NCI-H128 (cell line): ENCODE measurements around the gene DOCK10.

Source experiments
- DNase-seq: peaks from one replicate; lab custom pipeline; 2025; ENCODE audit not compliant: unreplicated experiment; lab: John Stamatoyannopoulos, UW

Gene DOCK10

DNA sequence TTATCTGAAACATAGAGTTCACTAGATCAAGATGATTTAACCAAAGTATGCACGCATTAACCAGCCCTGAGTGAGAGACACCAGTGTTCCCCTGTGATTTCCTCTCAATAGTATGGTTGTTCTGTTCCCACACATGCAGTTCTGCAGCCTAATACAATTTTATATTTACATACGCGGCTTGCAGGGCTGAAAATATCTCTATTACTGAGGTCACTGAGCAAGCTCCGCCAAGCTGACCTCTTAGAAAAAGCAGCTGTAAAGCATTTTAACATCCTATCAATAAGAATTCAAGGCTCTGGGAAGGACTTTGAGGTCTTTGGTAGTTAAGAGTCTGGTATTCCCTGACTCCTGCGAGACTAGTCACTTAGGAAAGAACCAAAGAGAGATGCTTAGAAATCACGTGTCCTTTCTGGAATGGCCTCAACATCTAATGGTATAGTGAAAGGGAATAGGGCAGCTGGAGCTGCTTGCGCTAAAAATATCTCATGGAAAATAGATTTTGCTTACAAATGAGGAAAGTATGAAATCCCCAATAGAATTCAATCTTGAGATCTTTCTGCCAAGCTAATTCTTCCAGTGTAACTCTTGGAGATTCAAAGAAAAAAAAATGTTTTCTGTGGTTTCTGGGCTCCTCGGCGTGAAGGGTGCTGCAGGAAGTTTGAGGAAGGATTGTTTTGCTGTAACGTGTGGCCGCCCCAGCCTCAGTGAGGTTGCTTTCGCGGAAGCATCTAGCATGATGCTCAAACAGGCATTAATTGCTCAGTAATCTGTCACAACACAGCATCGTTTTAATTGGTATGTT, 59.2 kb downstream of the DOCK10 start:
- no peak for DNase-seq

DNA sequence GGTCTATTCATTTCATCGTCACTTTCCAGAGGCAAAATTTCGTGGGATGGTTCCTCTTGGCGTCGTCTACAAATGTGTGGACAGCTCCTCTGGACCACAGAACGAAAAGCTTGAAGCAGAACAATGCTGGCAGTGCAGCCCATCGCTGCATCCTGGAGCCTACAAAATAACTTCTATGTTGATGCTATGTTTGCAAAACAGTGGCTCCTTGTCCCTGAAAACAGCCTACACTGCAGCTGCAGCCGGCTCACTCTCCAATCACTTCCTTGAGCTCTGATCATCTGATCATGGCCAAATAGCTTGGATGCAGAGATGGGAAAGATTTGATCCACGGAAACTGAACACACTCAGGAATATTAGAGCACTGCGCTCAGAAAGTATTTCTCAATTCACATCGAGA, 60.0 kb downstream of the DOCK10 start:
- DNase-seq = no peak

DNA sequence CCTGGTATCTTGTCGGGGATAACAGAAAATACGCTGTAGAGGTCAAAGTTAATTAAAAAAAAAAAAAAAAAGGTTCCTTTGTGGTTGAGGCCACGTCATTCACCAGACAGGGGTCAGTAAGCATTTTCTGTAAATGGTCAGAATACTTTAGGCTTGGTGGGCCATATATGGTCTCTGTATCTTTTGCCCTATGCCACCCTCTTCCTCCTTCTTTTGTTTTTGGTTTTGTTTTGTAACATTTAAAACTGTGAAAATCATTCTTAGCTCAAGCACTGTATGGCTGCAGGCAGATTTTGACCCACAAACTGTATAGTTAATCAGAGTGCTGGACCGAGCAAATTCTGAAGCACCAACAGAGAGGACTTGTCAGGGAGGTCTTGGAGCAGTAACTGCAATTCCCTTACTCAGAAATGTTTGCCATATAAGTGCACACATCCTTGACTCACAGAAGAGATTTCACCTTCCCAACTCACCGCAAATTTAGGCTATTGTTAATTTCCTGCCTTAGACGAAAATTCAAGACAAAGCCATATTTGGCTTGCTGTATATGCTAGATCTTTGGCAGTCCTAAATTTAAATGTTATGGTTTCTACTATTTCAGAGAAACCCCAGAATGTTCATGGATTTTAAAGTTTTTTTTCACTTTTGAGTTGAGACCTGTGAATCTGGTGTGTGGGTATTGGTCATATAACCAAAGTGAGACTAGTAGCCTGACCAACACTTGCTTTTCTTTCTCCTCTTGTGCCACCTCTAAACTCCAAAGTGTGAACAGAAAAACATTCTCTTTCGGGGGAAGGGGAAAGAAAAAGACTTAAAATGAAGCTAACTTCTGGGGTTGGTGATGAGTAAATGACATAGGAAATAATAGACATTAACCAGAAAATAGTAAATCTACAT, 65.4 kb downstream of the DOCK10 start:
- DNase-seq = no peak

DNA sequence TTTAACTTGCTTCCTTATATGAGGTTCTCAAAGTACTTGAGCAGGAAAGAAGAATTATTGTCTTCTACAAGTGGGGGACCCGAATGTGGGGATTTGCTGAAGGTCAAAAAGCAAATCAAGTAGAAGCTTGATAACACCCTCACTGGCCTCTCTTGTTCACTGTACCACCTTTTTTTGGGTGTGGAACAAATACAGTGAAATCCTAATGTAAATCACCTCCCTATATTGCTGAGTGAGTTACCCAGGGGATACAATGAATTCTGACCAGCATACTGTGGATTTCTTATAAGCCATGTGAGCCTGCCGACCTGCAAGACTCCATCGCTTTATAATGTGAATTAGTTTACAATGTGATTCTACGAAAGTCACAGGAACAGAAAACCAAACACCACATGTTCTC, 66.5 kb downstream of the DOCK10 start:
- DNase-seq = no peak

DNA sequence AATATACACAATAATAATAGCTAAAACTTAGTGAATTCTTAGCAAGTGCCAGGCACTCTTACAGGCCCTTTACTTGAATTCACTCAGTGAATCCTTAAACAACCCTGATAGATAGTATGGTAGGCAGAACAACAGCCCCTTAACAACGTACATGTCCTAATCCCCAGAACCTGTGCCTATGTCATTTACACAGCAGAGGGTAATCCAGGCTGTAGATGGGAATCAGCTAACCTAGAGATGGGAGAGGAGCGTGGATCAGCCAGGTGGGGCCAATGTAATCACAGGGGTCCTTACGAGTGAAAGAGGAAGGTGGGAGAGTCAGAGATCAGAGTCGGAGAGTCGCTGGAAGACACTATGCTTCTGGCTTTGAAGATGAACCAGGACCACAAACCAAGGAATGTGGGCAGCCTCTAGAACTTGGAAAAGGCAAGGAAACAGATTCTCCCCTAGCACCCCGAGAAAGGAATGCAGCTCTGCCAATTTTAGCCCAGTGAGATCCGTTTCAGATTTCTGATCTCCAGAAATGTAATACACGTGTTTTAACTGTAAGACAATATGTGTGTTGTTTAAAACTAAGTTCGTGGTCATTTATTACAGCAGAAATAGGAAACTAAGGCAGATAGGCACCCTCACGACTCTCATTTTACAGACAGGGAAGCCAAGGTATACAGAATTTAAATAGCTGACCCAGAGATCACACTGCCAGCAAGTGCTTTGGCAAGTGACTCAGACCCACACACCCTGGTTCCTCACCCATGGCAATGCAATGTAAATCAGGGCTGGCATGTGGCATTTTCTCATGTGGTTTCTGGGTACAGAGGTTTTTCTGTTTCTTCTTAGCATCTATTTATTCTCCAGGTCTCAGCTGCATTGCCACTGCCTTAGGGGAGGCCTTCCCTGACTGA, 68.9 kb downstream of the DOCK10 start:
- DNase-seq = no peak

DNA sequence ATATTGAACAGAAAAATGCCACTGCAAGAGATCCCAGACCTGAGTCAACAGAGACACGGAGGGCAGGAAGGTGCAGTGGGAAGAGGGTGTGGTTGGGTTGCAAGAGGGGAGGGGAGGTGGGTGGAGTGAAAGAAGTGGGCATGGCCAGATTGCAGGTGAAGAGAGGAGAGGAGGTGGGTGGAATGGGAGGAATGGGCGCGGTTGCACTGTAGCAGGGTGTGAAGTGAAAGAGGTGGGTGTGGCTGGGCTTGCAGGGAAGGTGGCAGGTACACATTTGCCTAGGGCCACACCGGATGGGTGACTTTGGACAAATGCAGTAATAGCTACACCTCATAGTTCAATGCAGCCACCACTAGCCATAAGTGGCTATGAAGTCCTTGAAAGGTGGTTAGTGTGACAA, 71.1 kb downstream of the DOCK10 start:
- no peak for DNase-seq

DNA sequence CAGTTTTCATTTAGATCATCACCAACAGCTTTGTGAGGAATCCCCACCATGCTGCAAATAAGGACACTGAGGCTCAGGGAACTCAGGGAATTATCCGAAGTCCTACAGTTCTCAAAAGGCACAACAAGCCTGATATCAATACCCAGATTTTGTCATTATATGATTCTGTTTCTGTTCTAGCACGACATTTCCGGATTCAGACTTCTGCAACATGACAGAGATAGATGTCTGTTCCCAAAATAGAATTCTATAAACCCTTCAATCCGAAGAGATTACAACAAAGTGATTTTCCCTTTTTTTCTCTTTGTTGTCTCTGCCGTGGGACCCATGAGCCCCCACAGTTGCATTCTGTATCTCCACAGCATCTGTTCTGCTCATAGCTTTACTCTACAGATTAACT, 72.0 kb downstream of the DOCK10 start:
- DNase-seq = no peak

DNA sequence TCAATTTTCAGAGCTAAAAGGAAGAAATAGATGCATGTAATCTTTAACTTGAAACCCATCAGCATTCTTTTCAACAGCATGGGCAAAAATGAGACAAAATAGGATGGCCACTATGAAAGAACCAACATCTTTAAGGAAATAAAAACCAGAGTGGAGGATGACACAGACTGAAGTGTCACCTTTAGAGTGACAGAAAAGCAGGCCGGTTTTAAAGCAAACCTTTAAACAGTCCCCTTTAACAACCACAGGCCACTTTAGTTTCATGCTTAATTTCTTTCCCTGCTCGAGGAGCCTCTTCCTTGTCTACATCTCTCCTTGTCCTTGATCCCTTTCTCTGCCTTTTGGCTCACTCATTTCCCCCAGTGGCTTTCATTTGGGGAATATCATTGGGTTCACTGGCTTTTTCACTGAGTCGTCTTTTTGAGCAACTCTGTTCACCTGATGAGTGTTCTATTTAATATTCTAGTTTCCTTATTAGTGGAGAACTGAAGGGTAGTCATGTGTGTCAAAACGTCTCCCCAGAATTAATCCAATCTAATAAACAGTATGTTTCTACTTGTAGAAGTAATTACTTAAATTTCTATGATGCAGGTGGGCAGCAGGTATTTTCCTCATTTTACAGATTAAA, 72.5 kb downstream of the DOCK10 start:
- DNase-seq = no peak

DNA sequence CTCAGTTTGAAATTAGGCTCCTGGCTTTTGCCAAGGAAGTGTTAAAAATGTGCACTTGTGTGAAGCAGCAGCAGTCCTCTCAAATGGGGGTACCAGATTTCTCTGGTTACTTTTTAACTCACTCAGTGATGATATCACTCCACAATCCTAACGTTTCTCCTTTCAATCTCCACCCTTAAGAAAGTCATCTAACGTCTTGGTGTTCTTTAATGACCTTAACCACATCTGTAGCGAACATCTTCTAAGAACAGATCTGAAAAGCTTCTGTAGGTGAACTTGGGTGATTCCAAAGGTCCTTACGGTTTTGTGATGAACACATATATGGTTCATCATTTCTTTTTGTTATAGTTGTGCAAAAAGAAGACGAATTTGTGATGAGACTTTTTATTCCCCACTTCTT, 73.2 kb downstream of the DOCK10 start:
- no peak for DNase-seq

DNA sequence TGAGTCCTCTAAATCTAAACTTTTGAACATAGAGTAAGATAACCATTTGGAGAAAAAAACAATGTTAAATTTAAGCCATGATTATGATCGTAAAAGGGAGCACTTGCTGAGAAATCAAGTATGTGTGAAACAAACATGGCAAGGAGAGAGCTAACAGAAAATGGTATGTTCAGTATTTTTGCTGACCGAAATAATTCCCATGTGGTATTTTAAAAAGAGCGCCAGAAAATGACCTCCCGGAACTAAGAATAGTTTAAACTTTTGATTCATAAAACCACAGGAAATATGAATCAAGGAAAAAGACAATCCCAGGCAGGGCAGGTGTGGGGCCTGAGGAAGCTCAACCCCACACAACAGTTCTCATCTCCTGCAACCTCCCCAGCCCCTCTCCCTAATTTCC, 74.2 kb downstream of the DOCK10 start:
- DNase-seq = no peak

DNA sequence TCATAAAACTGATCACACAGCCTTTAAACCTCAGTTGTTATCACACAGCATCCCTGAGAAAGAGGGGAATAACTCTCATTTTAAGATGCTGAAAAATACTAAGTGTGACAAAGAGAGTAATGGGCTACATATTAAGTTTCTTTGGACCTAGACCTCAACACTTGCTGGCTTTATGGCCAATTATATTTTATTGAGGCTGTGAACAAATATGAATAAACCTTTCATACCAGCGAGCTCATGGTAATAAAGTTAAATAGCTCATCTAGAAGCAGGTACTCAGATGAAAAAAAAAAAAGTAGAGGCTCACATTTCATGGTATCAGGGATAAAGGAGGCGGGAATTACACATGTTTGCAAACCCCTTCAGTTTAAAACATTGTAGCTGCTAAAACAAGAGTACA, 75.7 kb downstream of the DOCK10 start:
- DNase-seq = no peak

DNA sequence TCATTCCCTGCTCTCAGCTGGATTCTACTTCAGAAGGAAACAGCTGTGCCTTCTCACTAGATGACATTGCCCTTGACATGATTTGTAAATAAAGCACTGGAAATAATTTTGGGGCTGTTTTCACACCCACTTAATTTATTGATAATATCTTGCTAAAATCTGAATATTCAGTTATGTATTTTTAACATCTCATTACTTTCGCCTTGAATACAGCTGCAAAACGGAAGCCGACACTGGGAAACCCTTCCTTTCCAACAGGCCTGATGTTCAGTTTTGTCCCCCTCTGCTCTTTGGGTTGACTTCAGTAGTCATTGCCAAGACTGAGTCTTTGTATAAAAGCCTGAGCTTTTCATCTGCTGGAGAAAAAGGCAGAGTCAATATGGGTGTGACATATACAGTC, 82.7 kb downstream of the DOCK10 start:
- no peak for DNase-seq

DNA sequence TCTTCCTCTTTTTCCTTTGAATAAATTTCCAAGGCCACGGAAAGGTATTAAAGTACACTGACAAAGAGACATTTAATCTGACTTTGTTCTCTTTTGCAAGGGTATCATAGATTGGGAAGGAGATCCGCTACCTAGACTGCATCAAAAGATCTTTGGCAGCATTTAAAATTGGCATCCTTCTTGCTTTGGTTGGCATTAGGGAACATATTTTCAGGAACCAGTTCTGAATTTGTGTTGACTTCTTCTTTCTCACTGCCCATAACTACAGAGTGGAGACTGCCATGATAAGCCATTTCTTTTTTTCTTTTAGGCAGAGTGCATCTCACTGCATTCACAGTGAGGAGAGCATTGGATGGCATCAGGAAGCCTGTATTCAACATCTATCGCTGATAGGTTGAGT, 83.4 kb downstream of the DOCK10 start:
- no peak for DNase-seq

DNA sequence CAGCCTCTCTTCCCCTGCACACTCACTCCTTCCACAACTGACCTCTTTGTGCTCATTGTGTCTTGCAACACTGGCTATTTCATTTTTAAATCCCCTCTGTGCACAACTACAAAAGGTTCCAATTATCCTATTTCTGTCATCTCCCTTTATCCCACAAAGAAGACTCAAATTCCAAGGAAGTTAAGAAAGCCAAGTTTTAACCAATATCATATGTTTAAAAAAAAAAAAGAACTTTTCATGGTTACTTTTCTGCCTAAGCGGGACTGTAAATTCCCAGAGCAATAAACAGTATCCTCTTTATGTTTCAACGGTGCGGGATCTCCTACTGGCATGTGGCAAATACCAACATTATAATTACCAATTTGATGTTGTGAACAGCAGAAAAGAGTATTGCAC, 83.8 kb downstream of the DOCK10 start:
- no peak for DNase-seq

DNA sequence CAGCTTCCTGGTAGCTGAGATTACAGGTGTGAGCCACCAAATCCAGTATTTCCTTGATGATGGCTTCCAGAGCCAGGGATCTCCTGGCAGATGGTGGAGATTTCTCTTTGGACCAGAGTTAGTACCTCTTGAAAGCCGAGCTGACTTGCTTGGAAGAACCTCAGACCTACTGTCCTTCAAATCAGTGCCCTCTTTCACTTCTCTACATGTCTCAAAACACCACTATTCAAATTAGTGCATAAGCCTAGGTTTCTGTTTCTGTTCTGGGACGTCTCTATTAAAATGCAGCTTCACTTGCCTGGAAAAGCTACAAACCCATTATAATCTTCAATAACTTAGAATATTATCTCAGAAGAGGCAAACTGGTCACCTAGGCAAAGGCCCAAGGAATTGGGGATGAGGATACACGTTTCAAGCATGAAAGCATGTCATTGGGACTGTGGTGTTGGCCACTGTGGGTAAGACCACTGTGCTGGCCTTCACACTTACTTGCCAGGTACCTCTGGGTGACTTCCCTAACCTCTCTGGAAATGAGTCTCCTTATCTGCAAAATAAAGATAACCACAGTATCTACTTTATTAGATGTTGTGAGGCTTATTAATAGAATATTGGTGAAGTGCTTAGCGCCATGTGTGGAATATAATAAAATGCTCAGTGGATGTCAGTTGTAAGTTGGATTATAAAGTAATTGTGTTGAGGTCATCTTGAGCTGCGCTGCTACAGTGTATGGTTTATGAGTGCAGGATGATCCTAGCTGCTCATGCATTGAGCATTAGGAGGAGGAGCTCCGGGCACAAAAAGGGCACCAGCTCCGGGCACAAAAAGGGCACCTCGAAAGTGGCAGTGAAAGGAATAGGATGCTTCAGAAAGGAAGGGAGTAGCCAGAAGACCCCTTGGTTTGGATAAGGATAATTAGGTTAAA, 84.5 kb downstream of the DOCK10 start:
- no peak for DNase-seq

DNA sequence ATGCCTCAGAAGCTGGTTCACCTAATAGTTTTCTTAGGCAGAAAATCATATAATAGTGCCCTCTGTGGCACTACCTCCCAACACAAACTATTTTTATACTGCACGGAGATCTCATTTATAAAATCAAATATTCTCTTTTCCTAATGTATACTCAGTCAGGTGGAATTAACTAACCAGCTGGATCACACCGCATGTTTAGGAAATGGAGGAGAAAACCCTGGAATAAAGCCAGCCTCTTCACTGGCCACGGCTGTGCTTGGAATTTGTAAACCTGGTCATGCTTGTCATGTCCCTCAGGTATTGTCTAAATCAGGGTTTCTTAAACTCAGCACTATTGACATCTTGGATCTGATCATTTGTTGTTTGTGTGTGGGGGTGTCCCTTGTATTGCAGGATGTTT, 85.6 kb downstream of the DOCK10 start:
- DNase-seq = no peak

DNA sequence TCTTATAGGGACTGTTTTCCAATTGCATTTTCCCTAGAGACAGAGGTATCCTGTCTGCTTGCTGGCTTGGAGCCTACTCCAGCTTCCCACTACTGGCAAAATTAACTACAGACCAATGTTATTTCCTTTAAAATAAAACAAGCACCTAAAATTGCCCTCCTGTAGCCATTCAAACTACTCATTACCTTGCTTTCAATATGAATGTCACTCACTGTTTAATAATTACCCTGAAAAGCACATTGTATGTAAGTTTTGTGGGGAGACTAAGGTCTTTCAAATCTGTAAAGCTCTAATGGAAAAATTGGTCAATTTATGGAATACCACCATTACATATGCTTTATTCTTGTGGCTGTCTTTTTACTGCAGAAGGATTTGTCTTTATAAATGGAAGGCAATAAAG, 87.3 kb downstream of the DOCK10 start:
- no peak for DNase-seq

DNA sequence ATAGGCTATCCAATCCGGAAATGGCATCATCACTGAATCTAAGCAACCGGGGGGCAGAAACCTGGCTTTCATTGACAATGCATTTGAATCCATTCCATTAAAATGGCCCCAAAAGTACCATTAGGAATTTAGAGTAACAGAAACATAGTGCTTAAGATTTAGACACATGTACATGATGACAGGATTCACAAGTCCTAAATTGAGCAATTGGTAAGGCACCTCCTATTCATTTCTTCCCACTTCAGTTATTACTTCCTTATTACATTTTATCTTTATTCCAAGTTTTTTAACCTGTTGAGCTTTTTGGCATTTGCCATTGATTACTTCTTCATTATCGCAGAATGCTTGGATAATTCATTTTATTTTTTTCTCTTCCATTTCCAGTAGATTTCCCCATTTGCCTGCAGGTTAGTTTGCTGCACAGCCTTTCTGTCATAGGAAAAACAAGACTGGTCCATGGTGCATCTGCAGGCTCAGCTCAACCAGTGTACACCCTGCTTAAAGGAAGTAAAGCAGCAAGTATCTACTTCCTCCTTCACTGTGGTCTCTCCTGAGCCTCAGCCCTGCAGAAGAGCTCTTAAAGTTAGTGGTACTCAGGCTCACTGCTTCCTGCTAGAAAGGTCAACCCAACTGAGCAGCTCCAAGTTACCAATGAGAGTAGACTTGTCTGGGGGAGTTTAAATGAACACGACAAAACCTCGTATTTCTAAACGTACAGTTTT, 89.2 kb downstream of the DOCK10 start:
- DNase-seq = no peak
